ENCODE results near the gene CTNND2.
A peak's percentile ranks its signal among the peaks of the same experiment; 100 is the strongest.

CTNND2 gene

GRCh38 chr5:11000515-11001353 lies 903.5 kb downstream of the CTNND2 start:
- DNase-seq: no peak

GRCh38 chr5:10999714-11000113 lies 904.5 kb downstream of the CTNND2 start:
- no peak for DNase-seq

- no peak for DNase-seq
Measured at GRCh38 chr5:10995891-10996290, 908.4 kb downstream of the CTNND2 start.

- no peak for DNase-seq
Measured at GRCh38 chr5:10994091-10994986, 909.9 kb downstream of the CTNND2 start.

- no peak for DNase-seq
Measured at GRCh38 chr5:10990634-10991033, 913.6 kb downstream of the CTNND2 start.

GRCh38 chr5:10989577-10990263 lies 914.5 kb downstream of the CTNND2 start:
- DNase-seq: no peak

GRCh38 chr5:10988622-10989021 lies 915.6 kb downstream of the CTNND2 start:
- DNase-seq: no peak

- DNase-seq: peak; percentile 77
Measured at GRCh38 chr5:10987925-10988504, 916.2 kb downstream of the CTNND2 start.

- no peak for DNase-seq
Measured at GRCh38 chr5:10987276-10987924, 916.8 kb downstream of the CTNND2 start.

- DNase-seq: no peak
Measured at GRCh38 chr5:10985721-10986110, 918.5 kb downstream of the CTNND2 start.

- no peak for DNase-seq
Measured at GRCh38 chr5:10985091-10985720, 919.0 kb downstream of the CTNND2 start.

GRCh38 chr5:10984021-10984715 lies 920.1 kb downstream of the CTNND2 start:
- DNase-seq: no peak

- no peak for DNase-seq
Measured at GRCh38 chr5:10982626-10983025, 921.6 kb downstream of the CTNND2 start.

GRCh38 chr5:10981932-10982331 lies 922.3 kb downstream of the CTNND2 start:
- DNase-seq: no peak

- DNase-seq: no peak
Measured at GRCh38 chr5:10977011-10977410, 927.2 kb downstream of the CTNND2 start.

GRCh38 chr5:10975945-10976344 lies 928.3 kb downstream of the CTNND2 start:
- no peak for DNase-seq

GRCh38 chr5:10974850-10975249 lies 929.4 kb downstream of the CTNND2 start:
- DNase-seq: no peak

GRCh38 chr5:10973316-10973715 lies 930.9 kb downstream of the CTNND2 start:
- no peak for DNase-seq

- no peak for DNase-seq
Measured at GRCh38 chr5:10969684-10970180, 934.5 kb downstream of the CTNND2 start.

- no peak for DNase-seq
Measured at GRCh38 chr5:10964806-10965205, 939.4 kb downstream of the CTNND2 start.

- DNase-seq: no peak
Measured at GRCh38 chr5:10958728-10959127, 945.5 kb downstream of the CTNND2 start.
